Measurements from ENCODE around the gene DCTN4. TPM values are rescaled to one million over a fixed set of nuclear protein-coding genes. Genes with fewer than 3 reads are reported as not detected.
A peak's percentile ranks its signal among the peaks of the same experiment; 100 is the strongest.
"Not testable (repeated sequence)": the region's sequence is repeated elsewhere in the genome, so short reads cannot be mapped to it uniquely, and the experiment has no call there.

Gene DCTN4
- total RNA-seq, 1 donor from 2014 or later = 68.5 TPM

- peaks cover 41% of the 10 kb centered on the region for H3K36me3 ChIP-seq
- peak overlapping the region; percentile 93 for H3K27ac ChIP-seq
- H3K4me1 ChIP-seq = peaks cover 27% of the 10 kb centered on the region
- TF ChIP-seq, protein P1, sequence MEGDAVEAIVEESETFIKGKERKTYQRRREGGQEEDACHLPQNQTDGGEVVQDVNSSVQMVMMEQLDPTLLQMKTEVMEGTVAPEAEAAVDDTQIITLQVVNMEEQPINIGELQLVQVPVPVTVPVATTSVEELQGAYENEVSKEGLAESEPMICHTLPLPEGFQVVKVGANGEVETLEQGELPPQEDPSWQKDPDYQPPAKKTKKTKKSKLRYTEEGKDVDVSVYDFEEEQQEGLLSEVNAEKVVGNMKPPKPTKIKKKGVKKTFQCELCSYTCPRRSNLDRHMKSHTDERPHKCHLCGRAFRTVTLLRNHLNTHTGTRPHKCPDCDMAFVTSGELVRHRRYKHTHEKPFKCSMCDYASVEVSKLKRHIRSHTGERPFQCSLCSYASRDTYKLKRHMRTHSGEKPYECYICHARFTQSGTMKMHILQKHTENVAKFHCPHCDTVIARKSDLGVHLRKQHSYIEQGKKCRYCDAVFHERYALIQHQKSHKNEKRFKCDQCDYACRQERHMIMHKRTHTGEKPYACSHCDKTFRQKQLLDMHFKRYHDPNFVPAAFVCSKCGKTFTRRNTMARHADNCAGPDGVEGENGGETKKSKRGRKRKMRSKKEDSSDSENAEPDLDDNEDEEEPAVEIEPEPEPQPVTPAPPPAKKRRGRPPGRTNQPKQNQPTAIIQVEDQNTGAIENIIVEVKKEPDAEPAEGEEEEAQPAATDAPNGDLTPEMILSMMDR (IDR thresholded peaks at IDR 0.05) = no peak
- no peaks in the 10 kb centered on the region for H3K27me3 ChIP-seq
- no peak for DNase-seq
- no peaks in the 10 kb centered on the region for H3K9me3 ChIP-seq
- ATAC-seq = no peak
- H3K4me3 ChIP-seq = peak overlapping the region; percentile 76
- intact Hi-C loops (cut with DNase I) = no loop called here
These were observed 1.6 kb downstream of the DCTN4 start for GRCh38 chr5:150757087-150757649.

DNA sequence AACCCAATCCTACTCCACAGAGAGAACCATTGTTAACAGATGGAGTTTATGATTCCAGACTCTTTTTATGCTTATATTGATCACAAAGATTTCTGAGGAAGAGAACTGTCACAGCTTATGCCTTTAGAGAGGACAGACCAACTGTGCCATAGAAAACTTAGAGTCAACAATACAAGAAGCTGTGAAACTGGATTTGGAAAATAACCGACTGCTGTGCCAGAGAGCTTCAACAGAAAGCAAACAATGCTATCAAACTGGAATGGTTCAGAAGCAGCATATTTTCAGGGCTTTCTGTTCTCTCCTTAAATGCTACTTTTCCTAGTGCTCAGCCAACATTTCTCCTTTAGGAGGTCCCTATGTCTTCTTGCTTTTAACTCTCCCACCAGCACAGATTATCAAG lies 5.0 kb downstream of the DCTN4 start:
- Histone ChIP-seq H3K27me3 (no peaks in the 10 kb centered on the region), H3K4me3 (no peak overlapping the region), H3K4me1 (peaks cover 43% of the 10 kb centered on the region), H3K9me3 (no peaks in the 10 kb centered on the region), H3K27ac (peak overlapping the region; percentile 48), H3K36me3 (peaks cover 54% of the 10 kb centered on the region)
- DNase-seq (no peak), ATAC-seq (no peak)
- intact Hi-C loops (cut with DNase I) = no loop called here
- TF ChIP-seq, protein P1 (IDR thresholded peaks at IDR 0.05) = no peak

DNA sequence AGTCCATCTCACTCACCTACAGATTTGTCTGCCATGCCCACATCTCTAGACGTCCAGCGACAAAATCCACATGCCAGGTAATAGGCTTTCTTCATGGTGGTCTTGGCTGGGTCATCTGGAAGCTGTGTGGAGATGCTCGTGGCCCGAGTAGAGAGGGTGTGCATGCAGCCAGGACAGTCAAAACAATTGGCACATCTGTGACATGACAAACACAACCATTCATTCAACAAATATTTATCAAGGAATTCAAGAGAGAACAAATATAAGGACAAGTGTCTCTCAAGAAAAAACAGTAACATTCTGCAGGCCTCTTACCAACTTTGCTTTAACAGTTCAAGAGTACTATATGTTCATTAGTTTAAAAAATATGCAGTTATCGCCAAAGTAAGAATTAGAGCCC lies 5.4 kb downstream of the DCTN4 start:
- Histone ChIP-seq H3K27me3 (no peaks in the 10 kb centered on the region), H3K4me3 (no peak overlapping the region), H3K9me3 (no peaks in the 10 kb centered on the region), H3K27ac (peak overlapping the region; percentile 48), H3K36me3 (peaks cover 56% of the 10 kb centered on the region), H3K4me1 (peaks cover 43% of the 10 kb centered on the region)
- no peak for DNase-seq
- TF ChIP-seq, protein P1 (IDR thresholded peaks at IDR 0.05) = no peak
- intact Hi-C loops (cut with DNase I) = no loop called here
- ATAC-seq = peak; percentile 54

- peaks cover 31% of the 10 kb centered on the region for H3K4me1 ChIP-seq
- intact Hi-C loops (cut with DNase I) = no loop called here
- peaks cover 56% of the 10 kb centered on the region for H3K36me3 ChIP-seq
- no peaks in the 10 kb centered on the region for H3K9me3 ChIP-seq
- TF ChIP-seq, protein P1 (IDR thresholded peaks at IDR 0.05) = no peak
- no peak overlapping the region for H3K4me3 ChIP-seq
- peak overlapping the region; percentile 0 for H3K27ac ChIP-seq
- no peak for ATAC-seq
- no peak for DNase-seq
- H3K27me3 ChIP-seq = no peaks in the 10 kb centered on the region
These were observed 7.5 kb downstream of the DCTN4 start for GRCh38 chr5:150751096-150751891.

- H3K27me3 ChIP-seq = no peaks in the 10 kb centered on the region
- ATAC-seq (no peak), DNase-seq (no peak)
- H3K27ac ChIP-seq = no peak overlapping the region
- no peak overlapping the region for H3K4me3 ChIP-seq
- H3K36me3 ChIP-seq = peaks cover 47% of the 10 kb centered on the region
- TF ChIP-seq, protein P1 (IDR thresholded peaks at IDR 0.05) = no peak
- intact Hi-C loops (cut with DNase I) = no loop called here
- no peaks in the 10 kb centered on the region for H3K9me3 ChIP-seq
- H3K4me1 ChIP-seq = peaks cover 31% of the 10 kb centered on the region
These were observed 8.3 kb downstream of the DCTN4 start for GRCh38 chr5:150750469-150750868.

DNA sequence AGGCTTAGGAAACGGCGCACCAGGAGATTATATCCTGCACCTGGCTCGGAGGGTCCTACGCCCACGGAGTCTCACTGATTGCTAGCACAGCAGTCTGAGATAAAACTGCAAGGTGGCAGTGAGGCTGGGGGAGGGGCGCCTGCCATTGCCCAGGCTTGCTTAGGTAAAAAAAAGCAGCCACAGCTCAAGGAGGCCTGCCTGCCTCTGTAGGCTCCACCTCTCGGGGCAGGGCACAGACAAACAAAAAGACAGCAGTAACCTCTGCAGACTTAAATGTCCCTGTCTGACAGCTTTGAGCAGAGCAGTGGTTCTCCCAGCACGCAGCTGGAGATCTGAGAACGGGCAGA lies 15.7 kb downstream of the DCTN4 start:
- H3K27ac ChIP-seq; H3K27me3 ChIP-seq; ATAC-seq; H3K9me3 ChIP-seq; H3K4me1 ChIP-seq; intact Hi-C loops (cut with DNase I); DNase-seq; H3K4me3 ChIP-seq: not testable (repeated sequence)
- peaks cover 34% of the 10 kb centered on the region for H3K36me3 ChIP-seq

DNA sequence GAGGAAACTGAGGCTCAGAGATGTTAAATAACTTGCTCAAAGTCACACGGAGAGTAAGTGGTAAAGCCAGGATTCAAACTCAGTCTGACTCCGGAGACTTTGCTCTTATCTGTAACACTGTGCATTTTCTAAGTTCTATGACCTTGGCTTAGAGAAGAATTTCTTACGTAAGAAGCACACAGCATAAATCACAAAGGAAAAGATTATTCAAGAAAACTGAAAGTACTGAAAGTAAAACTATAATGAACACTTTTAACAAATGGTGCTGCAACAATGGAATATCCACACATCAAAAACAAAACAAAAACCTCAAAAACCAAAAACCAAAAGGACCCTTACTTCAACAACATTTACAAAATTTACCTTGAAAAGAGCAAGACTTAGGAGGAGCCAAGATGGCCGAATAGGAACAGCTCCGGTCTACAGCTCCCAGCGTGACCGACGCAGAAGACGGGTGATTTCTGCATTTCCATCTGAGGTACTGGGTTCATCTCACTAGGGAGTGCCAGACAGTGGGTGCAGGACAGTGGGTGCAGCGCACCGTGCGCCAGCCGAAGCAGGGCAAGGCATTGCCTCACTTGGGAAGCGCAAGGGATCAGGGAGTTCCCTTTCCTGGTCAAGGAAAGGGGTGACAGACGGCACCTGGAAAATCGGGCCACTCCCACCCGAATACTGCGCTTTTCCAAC lies 16.2 kb downstream of the DCTN4 start:
- peaks cover 34% of the 10 kb centered on the region for H3K36me3 ChIP-seq
- H3K4me1 ChIP-seq; H3K27ac ChIP-seq; H3K27me3 ChIP-seq; intact Hi-C loops (cut with DNase I); DNase-seq; H3K9me3 ChIP-seq; ATAC-seq; H3K4me3 ChIP-seq: not testable (repeated sequence)
